BE2C (cell line): ENCODE data around the gene NACC2.

Source experiments
- DNase-seq: peaks from one replicate; pipeline ENCODE4 v3.0.0-alpha.2; 2020
- H3K27me3 ChIP-seq: fragments of 250-450 bp; sonication (Bioruptor Pico); 2 replicates; pipeline ENCODE4 v1.5.1; 2020; ENCODE audit warnings: mild to moderate bottlenecking
- H3K36me3 ChIP-seq: fragments of 250-450 bp; sonication (Bioruptor Pico); 2 replicates; pipeline ENCODE4 v1.5.1; 2020; ENCODE audit warnings: mild to moderate bottlenecking
- H3K4me1 ChIP-seq: fragments of 250-450 bp; sonication (Bioruptor Pico); 2 replicates; pipeline ENCODE4 v1.5.1; 2020
- H3K4me3 ChIP-seq: 2 replicates; pipeline ENCODE4 v1.5.1; 2011; ENCODE audit warnings: low read depth, low read length
- H3K9me3 ChIP-seq: fragments of 250-450 bp; sonication (Bioruptor Pico); 2 replicates; pipeline ENCODE4 v1.5.1; 2020
- CTCF ChIP-seq: IDR thresholded peaks from 2 replicates; pipeline ENCODE4 v1.5.1; 2012; ENCODE audit warnings: mild to moderate bottlenecking, low read depth, low read length

Gene NACC2

GRCh38 chr9:135958485-135958884 is 136.6 kb downstream of the NACC2 start:
- Histone ChIP-seq H3K36me3 (peaks cover 10% of the 10 kb centered on the region), H3K9me3 (no peaks in the 10 kb centered on the region), H3K4me3 (no peak overlapping the region), H3K4me1 (peaks cover 6% of the 10 kb centered on the region; the same call in 1 of the 2 replicates), H3K27me3 (no peaks in the 10 kb centered on the region)
- no peak for TF ChIP-seq CTCF
- DNase-seq: no peak

- Histone ChIP-seq H3K4me3 (no peak overlapping the region), H3K4me1 (peaks cover 6% of the 10 kb centered on the region), H3K9me3 (no peaks in the 10 kb centered on the region), H3K27me3 (no peaks in the 10 kb centered on the region), H3K36me3 (peaks cover 19% of the 10 kb centered on the region)
- DNase-seq: no peak
- TF ChIP-seq CTCF: no peak
These were observed 137.7 kb downstream of the NACC2 start for GRCh38 chr9:135957431-135957830.

GRCh38 chr9:135956802-135957174 is 138.3 kb downstream of the NACC2 start:
- H3K4me1 ChIP-seq: peaks cover 7% of the 10 kb centered on the region
- H3K9me3 ChIP-seq: no peaks in the 10 kb centered on the region
- no peaks in the 10 kb centered on the region for H3K27me3 ChIP-seq
- peaks cover 21% of the 10 kb centered on the region for H3K36me3 ChIP-seq
- H3K4me3 ChIP-seq: no peak overlapping the region
- no peak for DNase-seq
- TF ChIP-seq CTCF: no peak
